HepG2 (cell line): ENCODE measurements around the gene RILPL1. TPM values are rescaled to one million over a fixed set of nuclear protein-coding genes. Genes with fewer than 3 reads are reported as not detected.

Experiments used
- CEBPB ChIP-seq: IDR thresholded peaks from 2 replicates; pipeline ENCODE4 v1.6.1; 2011; ENCODE audit warnings: low read depth, low read length, improper control_type of control experiment, borderline replicate concordance
- FOXP4 ChIP-seq: sonication (generic); formaldehyde crosslinking; IDR thresholded peaks from 2 replicates; pipeline ENCODE4 v1.4.0; 2020; ENCODE audit warnings: missing genetic modification reagents
- MIER3 ChIP-seq: IDR thresholded peaks from 2 replicates; pipeline ENCODE4 v1.6.1; 2016; ENCODE audit warnings: missing compliant biosample characterization, borderline replicate concordance
- NBN ChIP-seq: fragments of 450-650 bp; conservative IDR thresholded peaks from 2 replicates; pipeline ENCODE4 v1.6.1; 2017
- RERE ChIP-seq: IDR thresholded peaks from 2 replicates; pipeline ENCODE4 v1.6.1; 2016; ENCODE audit warnings: low read depth, missing genetic modification reagents, missing compliant biosample characterization
- SPEN ChIP-seq: sonication (generic); formaldehyde crosslinking; IDR thresholded peaks from 2 replicates; pipeline ENCODE4 v1.5.1; 2020; ENCODE audit warnings: low read depth, mild to moderate bottlenecking, missing genetic modification reagents
- polyA plus RNA-seq, 8 experiments: library from polyadenylated mRNA; depleted of rRNA in 3 of 8; stranded (reverse) in 7 of 8; unstranded in 1 of 8; fragments of >200 nt; fragmentation: Illumina TruSeq in 4 of 8; extraction: Trizol in 4 of 8; gene quantifications; 2 replicates each; pipeline versions ENCODE4 v1.2.1 to v1.2.3, GENCODE V29; 2011 to 2016; ENCODE audit warnings: low read depth in 4 of 8, missing spikeins in 1 of 8, mixed read lengths in 1 of 8; ENCODE audit not compliant: insufficient read depth in 1 of 8
- total RNA-seq, 5 experiments: library from RNA; depleted of rRNA; stranded (reverse); fragments of >200 nt; fragmentation: Illumina TruSeq; extraction: Trizol; gene quantifications; 2 replicates each; pipeline ENCODE4 v1.2.3, GENCODE V29; 2016; ENCODE audit warnings: low read depth in 1 of 5
- TF ChIP-seq, protein P1 (sequence below): sonication (generic); formaldehyde crosslinking; conservative IDR thresholded peaks from 2 replicates; pipeline ENCODE4 v1.4.0; 2020; ENCODE audit warnings: mild to moderate bottlenecking, missing genetic modification reagents, moderate library complexity
- TF ChIP-seq, protein P2 (sequence below): sonication (generic); formaldehyde crosslinking; IDR thresholded peaks from 2 replicates; pipeline ENCODE4 v1.4.0; 2020; ENCODE audit warnings: mild to moderate bottlenecking, missing genetic modification reagents

RILPL1 gene
- total and polyA plus RNA-seq, 2 of the 13 experiments (the other 11 are each of a cell fraction or from before 2014, with no cell fraction given) = 5.8 to 28.4 TPM

GRCh38 chr12:123445388-123446332 is 87.9 kb downstream of the RILPL1 start (continued):
- TF ChIP-seq, protein P1, sequence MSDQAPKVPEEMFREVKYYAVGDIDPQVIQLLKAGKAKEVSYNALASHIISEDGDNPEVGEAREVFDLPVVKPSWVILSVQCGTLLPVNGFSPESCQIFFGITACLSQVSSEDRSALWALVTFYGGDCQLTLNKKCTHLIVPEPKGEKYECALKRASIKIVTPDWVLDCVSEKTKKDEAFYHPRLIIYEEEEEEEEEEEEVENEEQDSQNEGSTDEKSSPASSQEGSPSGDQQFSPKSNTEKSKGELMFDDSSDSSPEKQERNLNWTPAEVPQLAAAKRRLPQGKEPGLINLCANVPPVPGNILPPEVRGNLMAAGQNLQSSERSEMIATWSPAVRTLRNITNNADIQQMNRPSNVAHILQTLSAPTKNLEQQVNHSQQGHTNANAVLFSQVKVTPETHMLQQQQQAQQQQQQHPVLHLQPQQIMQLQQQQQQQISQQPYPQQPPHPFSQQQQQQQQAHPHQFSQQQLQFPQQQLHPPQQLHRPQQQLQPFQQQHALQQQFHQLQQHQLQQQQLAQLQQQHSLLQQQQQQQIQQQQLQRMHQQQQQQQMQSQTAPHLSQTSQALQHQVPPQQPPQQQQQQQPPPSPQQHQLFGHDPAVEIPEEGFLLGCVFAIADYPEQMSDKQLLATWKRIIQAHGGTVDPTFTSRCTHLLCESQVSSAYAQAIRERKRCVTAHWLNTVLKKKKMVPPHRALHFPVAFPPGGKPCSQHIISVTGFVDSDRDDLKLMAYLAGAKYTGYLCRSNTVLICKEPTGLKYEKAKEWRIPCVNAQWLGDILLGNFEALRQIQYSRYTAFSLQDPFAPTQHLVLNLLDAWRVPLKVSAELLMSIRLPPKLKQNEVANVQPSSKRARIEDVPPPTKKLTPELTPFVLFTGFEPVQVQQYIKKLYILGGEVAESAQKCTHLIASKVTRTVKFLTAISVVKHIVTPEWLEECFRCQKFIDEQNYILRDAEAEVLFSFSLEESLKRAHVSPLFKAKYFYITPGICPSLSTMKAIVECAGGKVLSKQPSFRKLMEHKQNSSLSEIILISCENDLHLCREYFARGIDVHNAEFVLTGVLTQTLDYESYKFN (CRISPR knock-in tag) = 0 out of 2 replicates have a peak, but pooled peaks have one; percentile 17
- TF ChIP-seq SPEN (CRISPR knock-in tag) (no peak), NBN (no peak), CEBPB (no peak), FOXP4 (peak; percentile 45; the same call in 1 of the 2 replicates), RERE (CRISPR knock-in tag) (no peak), MIER3 (CRISPR knock-in tag) (no peak)
- TF ChIP-seq, protein P2, sequence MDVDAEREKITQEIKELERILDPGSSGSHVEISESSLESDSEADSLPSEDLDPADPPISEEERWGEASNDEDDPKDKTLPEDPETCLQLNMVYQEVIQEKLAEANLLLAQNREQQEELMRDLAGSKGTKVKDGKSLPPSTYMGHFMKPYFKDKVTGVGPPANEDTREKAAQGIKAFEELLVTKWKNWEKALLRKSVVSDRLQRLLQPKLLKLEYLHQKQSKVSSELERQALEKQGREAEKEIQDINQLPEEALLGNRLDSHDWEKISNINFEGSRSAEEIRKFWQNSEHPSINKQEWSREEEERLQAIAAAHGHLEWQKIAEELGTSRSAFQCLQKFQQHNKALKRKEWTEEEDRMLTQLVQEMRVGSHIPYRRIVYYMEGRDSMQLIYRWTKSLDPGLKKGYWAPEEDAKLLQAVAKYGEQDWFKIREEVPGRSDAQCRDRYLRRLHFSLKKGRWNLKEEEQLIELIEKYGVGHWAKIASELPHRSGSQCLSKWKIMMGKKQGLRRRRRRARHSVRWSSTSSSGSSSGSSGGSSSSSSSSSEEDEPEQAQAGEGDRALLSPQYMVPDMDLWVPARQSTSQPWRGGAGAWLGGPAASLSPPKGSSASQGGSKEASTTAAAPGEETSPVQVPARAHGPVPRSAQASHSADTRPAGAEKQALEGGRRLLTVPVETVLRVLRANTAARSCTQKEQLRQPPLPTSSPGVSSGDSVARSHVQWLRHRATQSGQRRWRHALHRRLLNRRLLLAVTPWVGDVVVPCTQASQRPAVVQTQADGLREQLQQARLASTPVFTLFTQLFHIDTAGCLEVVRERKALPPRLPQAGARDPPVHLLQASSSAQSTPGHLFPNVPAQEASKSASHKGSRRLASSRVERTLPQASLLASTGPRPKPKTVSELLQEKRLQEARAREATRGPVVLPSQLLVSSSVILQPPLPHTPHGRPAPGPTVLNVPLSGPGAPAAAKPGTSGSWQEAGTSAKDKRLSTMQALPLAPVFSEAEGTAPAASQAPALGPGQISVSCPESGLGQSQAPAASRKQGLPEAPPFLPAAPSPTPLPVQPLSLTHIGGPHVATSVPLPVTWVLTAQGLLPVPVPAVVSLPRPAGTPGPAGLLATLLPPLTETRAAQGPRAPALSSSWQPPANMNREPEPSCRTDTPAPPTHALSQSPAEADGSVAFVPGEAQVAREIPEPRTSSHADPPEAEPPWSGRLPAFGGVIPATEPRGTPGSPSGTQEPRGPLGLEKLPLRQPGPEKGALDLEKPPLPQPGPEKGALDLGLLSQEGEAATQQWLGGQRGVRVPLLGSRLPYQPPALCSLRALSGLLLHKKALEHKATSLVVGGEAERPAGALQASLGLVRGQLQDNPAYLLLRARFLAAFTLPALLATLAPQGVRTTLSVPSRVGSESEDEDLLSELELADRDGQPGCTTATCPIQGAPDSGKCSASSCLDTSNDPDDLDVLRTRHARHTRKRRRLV (CRISPR knock-in tag) = no peak
